OCI-LY1 (cell line): ENCODE data around the gene CAMP.
A peak's percentile ranks its signal among the peaks of the same experiment; 100 is the strongest.

Experiments used
- H2AFZ ChIP-seq: fragments of 200-600 bp; sonication (generic), shearing (Covaris generic); 2 replicates; pipeline ENCODE4 v1.6.0; 2014; ENCODE audit warnings: antibody characterized with exemption, mild to moderate bottlenecking, low read length
- H3F3A ChIP-seq: fragments of 200-600 bp; sonication (generic), shearing (Covaris generic); 2 replicates; pipeline ENCODE4 v1.6.0; 2014; ENCODE audit warnings: mild to moderate bottlenecking, antibody characterized with exemption, low read length, moderate library complexity; ENCODE audit not compliant: insufficient read depth
- H3K27ac ChIP-seq: fragments of 200-600 bp; sonication (generic); 2 replicates; pipeline ENCODE4 v1.5.1; 2014; ENCODE audit warnings: low read length, mixed run types, mild to moderate bottlenecking, low read depth; ENCODE audit not compliant: poor library complexity, severe bottlenecking
- H3K27me3 ChIP-seq: fragments of 200-600 bp; sonication (generic); 2 replicates; pipeline ENCODE4 v1.6.0; 2014; ENCODE audit warnings: antibody characterized with exemption, mild to moderate bottlenecking, low read length, moderate library complexity; ENCODE audit not compliant: insufficient read depth
- H3K36me3 ChIP-seq: fragments of 200-600 bp; sonication (generic); 2 replicates; pipeline ENCODE4 v1.6.1; 2014; ENCODE audit warnings: mild to moderate bottlenecking, antibody characterized with exemption, low read length, moderate library complexity, mixed read lengths; ENCODE audit not compliant: insufficient read depth
- H3K4me1 ChIP-seq: fragments of 200-600 bp; sonication (generic); 2 replicates; pipeline ENCODE4 v1.5.1; 2014; ENCODE audit warnings: mild to moderate bottlenecking, low read length, moderate library complexity; ENCODE audit not compliant: insufficient read depth, severe bottlenecking
- H3K4me2 ChIP-seq: fragments of 200-600 bp; sonication (generic), shearing (Covaris generic); 2 replicates; pipeline ENCODE4 v1.6.1; 2014; ENCODE audit warnings: low read length
- H3K4me3 ChIP-seq: fragments of 200-600 bp; sonication (generic); 2 replicates; pipeline ENCODE4 v1.5.1; 2014; ENCODE audit warnings: low read length, low read depth, mild to moderate bottlenecking, mixed read lengths; ENCODE audit not compliant: poor library complexity, severe bottlenecking
- H3K79me2 ChIP-seq: fragments of 200-600 bp; shearing (Covaris generic); 2 replicates; pipeline ENCODE4 v1.6.1; 2016; ENCODE audit warnings: mixed run types, low read length, mixed read lengths; ENCODE audit not compliant: insufficient read depth
- H3K9ac ChIP-seq: fragments of 200-600 bp; sonication (generic), shearing (Covaris generic); 2 replicates; pipeline ENCODE4 v1.6.1; 2014; ENCODE audit warnings: mild to moderate bottlenecking, low read length, mixed read lengths
- H3K9me2 ChIP-seq: fragments of 200-600 bp; sonication (generic), shearing (Covaris generic); 2 replicates; pipeline ENCODE4 v1.6.1; 2014; ENCODE audit warnings: low read depth, mild to moderate bottlenecking, low read length, mixed read lengths
- H3K9me3 ChIP-seq: fragments of 200-600 bp; shearing (Covaris generic); 2 replicates; pipeline ENCODE4 v1.6.1; 2014; ENCODE audit warnings: low read length, mixed read lengths
- H4K20me1 ChIP-seq: fragments of 200-600 bp; sonication (generic), shearing (Covaris generic); 2 replicates; pipeline ENCODE4 v1.6.0; 2016; ENCODE audit warnings: mild to moderate bottlenecking, low read length; ENCODE audit not compliant: insufficient read depth
- CTCF ChIP-seq: fragments of 200-600 bp; sonication (generic), shearing (Covaris generic); IDR thresholded peaks from 2 replicates; pipeline ENCODE4 v1.5.1; 2017; ENCODE audit warnings: mild to moderate bottlenecking, antibody characterized with exemption, low read length, moderate library complexity, mixed read lengths
- EZH2 ChIP-seq: fragments of 200-600 bp; sonication (generic), shearing (Covaris generic); IDR thresholded peaks from 2 replicates; pipeline ENCODE4 v1.8.0; 2017; ENCODE audit warnings: borderline replicate concordance, mixed run types, mild to moderate bottlenecking, antibody characterized with exemption, low read length, moderate library complexity, mixed read lengths

Gene CAMP

GRCh38 chr3:48233542-48233941, 10.2 kb downstream of the CAMP start:
- H3K9me3 ChIP-seq: no peaks in the 10 kb centered on the region
- H3K9ac ChIP-seq: no peak overlapping the region
- H4K20me1 ChIP-seq: no peaks in the 10 kb centered on the region
- H2AFZ ChIP-seq: no peak overlapping the region
- H3K27ac ChIP-seq: no peak overlapping the region
- H3K79me2 ChIP-seq: no peaks in the 10 kb centered on the region
- TF ChIP-seq CTCF (no peak), EZH2 (no peak)
- no peaks in the 10 kb centered on the region for H3K36me3 ChIP-seq
- H3K9me2 ChIP-seq: no peaks in the 10 kb centered on the region
- no peak overlapping the region for H3K4me3 ChIP-seq
- no peak overlapping the region for H3K4me2 ChIP-seq
- H3F3A ChIP-seq: no peaks in the 10 kb centered on the region
- peaks cover 40% of the 10 kb centered on the region for H3K4me1 ChIP-seq
- H3K27me3 ChIP-seq: no peaks in the 10 kb centered on the region

GRCh38 chr3:48236531-48236930, 13.2 kb downstream of the CAMP start:
- Histone ChIP-seq H3K9me2 (no peaks in the 10 kb centered on the region), H4K20me1 (no peaks in the 10 kb centered on the region), H3K36me3 (no peaks in the 10 kb centered on the region), H3K27ac (peak overlapping the region; percentile 34), H2AFZ (no peak overlapping the region), H3K4me3 (no peak overlapping the region), H3K79me2 (peaks cover under 1% of the 10 kb centered on the region; the same call in 1 of the 2 replicates), H3K27me3 (no peaks in the 10 kb centered on the region), H3F3A (no peaks in the 10 kb centered on the region), H3K4me2 (no peak overlapping the region), H3K9ac (no peak overlapping the region), H3K4me1 (peaks cover 41% of the 10 kb centered on the region), H3K9me3 (no peaks in the 10 kb centered on the region)
- TF ChIP-seq EZH2 (no peak), CTCF (no peak)

GRCh38 chr3:48238531-48239085, 15.3 kb downstream of the CAMP start:
- Histone ChIP-seq H3K36me3 (peaks cover under 1% of the 10 kb centered on the region; the same call in 1 of the 2 replicates), H3K4me3 (no peak overlapping the region), H3K4me1 (peaks cover 43% of the 10 kb centered on the region), H3K27ac (no peak overlapping the region), H2AFZ (no peak overlapping the region), H3K27me3 (no peaks in the 10 kb centered on the region), H3F3A (no peaks in the 10 kb centered on the region), H4K20me1 (no peaks in the 10 kb centered on the region), H3K9me3 (no peaks in the 10 kb centered on the region), H3K9me2 (no peaks in the 10 kb centered on the region), H3K4me2 (no peak overlapping the region), H3K79me2 (peaks cover 22% of the 10 kb centered on the region), H3K9ac (no peak overlapping the region)
- TF ChIP-seq EZH2 (no peak), CTCF (no peak)
